Upper lobe of left lung (tissue), 4 donors: Measurements from ENCODE around the gene ACVR2A.

ENCODE experiments used
- EP300 ChIP-seq, 4 donors: sonication (generic); formaldehyde crosslinking; IDR thresholded peaks; one replicate each; pipeline ENCODE4 v1.5.1; 2017; ENCODE audit warnings: antibody characterized with exemption in 4 of 4, control low read depth in 2 of 4
- POLR2A ChIP-seq, 4 donors: fragments of 450-650 bp; IDR thresholded peaks; one replicate each; pipeline ENCODE4 v1.5.1; 2016 to 2017; ENCODE audit warnings: antibody characterized with exemption in 4 of 4, mild to moderate bottlenecking in 2 of 4
- POLR2AphosphoS5 ChIP-seq, 2 donors: sonication (generic); formaldehyde crosslinking; IDR thresholded peaks; one replicate each; pipeline ENCODE4 v1.5.1; 2017; ENCODE audit warnings: antibody characterized with exemption in 2 of 2
- TF ChIP-seq, protein P1 (sequence below), 6 experiments: fragments of 450-650 bp in 4 of 6; fragments of 200-600 bp in 2 of 6; sonication (generic) in 2 of 6; IDR thresholded peaks; one replicate each; pipeline ENCODE4 v1.5.1; 2016 to 2019; ENCODE audit warnings: antibody characterized with exemption in 6 of 6

DNA sequence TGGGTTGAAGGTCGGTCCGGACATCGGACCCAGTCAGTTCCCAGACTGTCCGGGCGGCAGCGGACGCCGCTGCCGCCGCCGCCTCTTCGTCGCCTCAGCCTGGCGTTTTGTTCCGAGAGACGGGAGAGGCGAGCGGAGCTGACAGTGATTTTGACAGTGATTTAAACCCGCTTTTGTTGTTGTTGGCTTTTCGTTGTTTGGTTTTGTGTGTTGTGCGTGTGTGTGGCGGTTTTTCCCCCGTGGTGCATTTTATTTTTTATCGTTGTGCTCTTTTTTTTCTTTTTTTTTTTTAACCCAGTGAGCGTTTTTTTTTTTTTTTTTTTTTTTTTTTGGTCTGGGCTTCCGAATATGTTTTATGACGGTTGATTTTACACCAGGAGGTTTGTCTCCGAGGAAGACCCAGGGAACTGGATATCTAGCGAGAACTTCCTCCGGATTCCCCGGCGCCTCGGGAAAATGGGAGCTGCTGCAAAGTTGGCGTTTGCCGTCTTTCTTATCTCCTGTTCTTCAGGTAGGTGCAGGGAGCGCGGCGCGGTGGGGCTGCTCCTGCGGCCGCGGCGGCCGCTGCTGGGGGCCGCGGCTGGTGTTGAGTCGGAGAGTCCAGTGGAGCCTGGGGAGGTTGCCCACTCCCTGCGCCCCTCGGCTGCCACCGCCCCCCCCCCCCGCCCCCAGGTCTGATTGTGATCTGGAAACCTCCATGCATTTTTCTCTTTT lies at the start of gene ACVR2A:
- TF ChIP-seq, protein P1, sequence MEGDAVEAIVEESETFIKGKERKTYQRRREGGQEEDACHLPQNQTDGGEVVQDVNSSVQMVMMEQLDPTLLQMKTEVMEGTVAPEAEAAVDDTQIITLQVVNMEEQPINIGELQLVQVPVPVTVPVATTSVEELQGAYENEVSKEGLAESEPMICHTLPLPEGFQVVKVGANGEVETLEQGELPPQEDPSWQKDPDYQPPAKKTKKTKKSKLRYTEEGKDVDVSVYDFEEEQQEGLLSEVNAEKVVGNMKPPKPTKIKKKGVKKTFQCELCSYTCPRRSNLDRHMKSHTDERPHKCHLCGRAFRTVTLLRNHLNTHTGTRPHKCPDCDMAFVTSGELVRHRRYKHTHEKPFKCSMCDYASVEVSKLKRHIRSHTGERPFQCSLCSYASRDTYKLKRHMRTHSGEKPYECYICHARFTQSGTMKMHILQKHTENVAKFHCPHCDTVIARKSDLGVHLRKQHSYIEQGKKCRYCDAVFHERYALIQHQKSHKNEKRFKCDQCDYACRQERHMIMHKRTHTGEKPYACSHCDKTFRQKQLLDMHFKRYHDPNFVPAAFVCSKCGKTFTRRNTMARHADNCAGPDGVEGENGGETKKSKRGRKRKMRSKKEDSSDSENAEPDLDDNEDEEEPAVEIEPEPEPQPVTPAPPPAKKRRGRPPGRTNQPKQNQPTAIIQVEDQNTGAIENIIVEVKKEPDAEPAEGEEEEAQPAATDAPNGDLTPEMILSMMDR (IDR thresholded peaks at IDR 0.05): no peak
- TF ChIP-seq EP300 (IDR thresholded peaks at IDR 0.05): no peak
- no peak for TF ChIP-seq POLR2AphosphoS5 (IDR thresholded peaks at IDR 0.05)
- TF ChIP-seq POLR2A (IDR thresholded peaks at IDR 0.05): no peak
